Transverse colon (tissue), 4 donors: ENCODE measurements around the gene AHCY. TPM values are rescaled to one million over a fixed set of nuclear protein-coding genes. Genes with fewer than 3 reads are reported as not detected.

Experiments used
- DNase-seq: peaks from one replicate; pipeline ENCODE4 v3.0.0-alpha.2; 2019
- H3K27ac ChIP-seq, 4 donors: fragments of 200-600 bp; sonication (generic); 2 replicates each; pipeline ENCODE4 v1.5.1; 2016 to 2018; ENCODE audit warnings: inconsistent platforms in 4 of 4
- H3K27me3 ChIP-seq: fragments of 200-600 bp; sonication (generic); 2 replicates; pipeline ENCODE4 v1.5.1; 2017; ENCODE audit warnings: inconsistent platforms
- H3K36me3 ChIP-seq, 4 donors: fragments of 200-600 bp; sonication (generic); 2 replicates each; pipeline ENCODE4 v1.5.1; 2017 to 2019; ENCODE audit warnings: inconsistent platforms in 4 of 4
- H3K4me1 ChIP-seq, 4 donors: fragments of 200-600 bp; sonication (generic); 2 replicates each; pipeline ENCODE4 v1.5.1; 2017 to 2020; ENCODE audit warnings: inconsistent platforms in 4 of 4
- H3K4me3 ChIP-seq, 4 donors: fragments of 200-600 bp; sonication (generic); 1 replicate in 1 of 4; 2 replicates in 3 of 4; pipeline versions ENCODE4 v1.5.1 to v1.6.1; 2017 to 2019; ENCODE audit warnings: inconsistent platforms in 4 of 4
- H3K9me3 ChIP-seq, 2 donors: fragments of 200-600 bp; sonication (generic); 2 replicates each; pipeline ENCODE4 v1.5.1; 2017 to 2019; ENCODE audit warnings: inconsistent platforms in 2 of 2
- EP300 ChIP-seq: sonication (generic); formaldehyde crosslinking; IDR thresholded peaks from one replicate; pipeline ENCODE4 v1.6.1; 2017; ENCODE audit warnings: antibody characterized with exemption, low read depth
- POLR2A ChIP-seq: fragments of 450-650 bp; IDR thresholded peaks from one replicate; pipeline ENCODE4 v1.6.1; 2016; ENCODE audit warnings: antibody characterized with exemption, mild to moderate bottlenecking, moderate library complexity
- POLR2AphosphoS5 ChIP-seq, 3 donors: sonication (generic); formaldehyde crosslinking; IDR thresholded peaks; one replicate each; pipeline ENCODE4 v1.6.1; 2016; ENCODE audit warnings: antibody characterized with exemption in 3 of 3
- WGBS, 2 donors: methylation state at CpG; one replicate each; pipeline ENCODE4 v1.1.5; 2018; ENCODE audit warnings: low coverage in 1 of 2; 5-methylcytosine and 5-hydroxymethylcytosine counted together
- in situ Hi-C, 4 donors: fragments of 200-750 bp; cut with MboI; loops; one replicate each; pipeline versions ENCODE4 v1.15.0 to v1.15.1; 2017; ENCODE audit warnings: low sequenced_read_pairs in 3 of 4, low pct_ligation_motif_present in 1 of 4, low pct_unique_long_range_greater_than_20kb in 1 of 4
- intact Hi-C: fragments of 100-400 bp; cut with DNase I; formaldehyde crosslinking; loops from one replicate; pipeline ENCODE4 v1.15.1; 2023; ENCODE audit warnings: low total_unique reads
- total RNA-seq, 4 donors: library from RNA; depleted of rRNA; stranded (reverse); fragments of >200 nt; gene quantifications; one replicate each; pipeline ENCODE4 v1.1.0, GENCODE V29; 2016
- TF ChIP-seq, protein P1 (sequence below), 5 experiments: fragments of 200-600 bp in 3 of 5; fragments of 450-650 bp in 2 of 5; sonication (generic) in 3 of 5; IDR thresholded peaks; 1 replicate in 2 of 5; 2 replicates in 3 of 5; pipeline ENCODE4 v1.5.1; 2016 to 2017; ENCODE audit warnings: antibody characterized with exemption in 5 of 5, inconsistent platforms in 3 of 5, mild to moderate bottlenecking in 2 of 5, moderate library complexity in 1 of 5

AHCY gene
- total RNA-seq, 4 donors from 2014 or later: 23.9 to 71.6 (median 63.8) TPM

GRCh38 chr20:34282041-34282440 lies 21.1 kb downstream of the AHCY start:
- H3K27me3 ChIP-seq: no peaks in the 10 kb centered on the region
- H3K27ac ChIP-seq: no peak overlapping the region
- peaks cover 0 to 18% (median 4%) of the 10 kb centered on the region in 4 donors for H3K36me3 ChIP-seq
- no peaks in the 10 kb centered on the region for H3K4me1 ChIP-seq
- no peak for DNase-seq
- intact Hi-C loops: no loop called here
- WGBS, 2 donors: 87 to 95% methylated on average over 3 to 4 of the region's 4 CpGs
- H3K9me3 ChIP-seq: no peaks in the 10 kb centered on the region
- TF ChIP-seq, protein P1, sequence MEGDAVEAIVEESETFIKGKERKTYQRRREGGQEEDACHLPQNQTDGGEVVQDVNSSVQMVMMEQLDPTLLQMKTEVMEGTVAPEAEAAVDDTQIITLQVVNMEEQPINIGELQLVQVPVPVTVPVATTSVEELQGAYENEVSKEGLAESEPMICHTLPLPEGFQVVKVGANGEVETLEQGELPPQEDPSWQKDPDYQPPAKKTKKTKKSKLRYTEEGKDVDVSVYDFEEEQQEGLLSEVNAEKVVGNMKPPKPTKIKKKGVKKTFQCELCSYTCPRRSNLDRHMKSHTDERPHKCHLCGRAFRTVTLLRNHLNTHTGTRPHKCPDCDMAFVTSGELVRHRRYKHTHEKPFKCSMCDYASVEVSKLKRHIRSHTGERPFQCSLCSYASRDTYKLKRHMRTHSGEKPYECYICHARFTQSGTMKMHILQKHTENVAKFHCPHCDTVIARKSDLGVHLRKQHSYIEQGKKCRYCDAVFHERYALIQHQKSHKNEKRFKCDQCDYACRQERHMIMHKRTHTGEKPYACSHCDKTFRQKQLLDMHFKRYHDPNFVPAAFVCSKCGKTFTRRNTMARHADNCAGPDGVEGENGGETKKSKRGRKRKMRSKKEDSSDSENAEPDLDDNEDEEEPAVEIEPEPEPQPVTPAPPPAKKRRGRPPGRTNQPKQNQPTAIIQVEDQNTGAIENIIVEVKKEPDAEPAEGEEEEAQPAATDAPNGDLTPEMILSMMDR (IDR thresholded peaks at IDR 0.05): no peak
- TF ChIP-seq EP300: no peak
- no peak for TF ChIP-seq POLR2AphosphoS5 (IDR thresholded peaks at IDR 0.05)
- no peak for TF ChIP-seq POLR2A
- in situ Hi-C loops: no loop called here
- no peak overlapping the region for H3K4me3 ChIP-seq

DNA sequence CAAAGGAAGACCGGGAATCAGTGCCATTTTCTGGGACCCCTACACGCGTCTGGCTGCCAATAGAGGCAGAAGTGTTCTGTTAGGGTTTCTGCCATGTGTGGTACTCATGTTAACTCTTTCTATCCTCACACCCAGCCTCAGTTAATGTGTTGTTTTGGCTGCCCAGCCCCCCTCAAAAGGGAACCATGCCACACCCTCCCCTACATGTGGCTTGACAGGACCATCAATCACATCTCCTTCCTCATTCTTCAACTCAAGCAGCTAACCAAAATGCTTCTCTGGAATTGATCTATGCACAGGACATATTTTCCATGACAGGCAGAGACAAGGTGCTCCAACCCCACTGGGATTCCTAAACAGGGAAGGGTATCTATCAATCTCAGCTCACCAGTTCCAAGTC lies 22.0 kb downstream of the AHCY start:
- 95% methylated on average over 3 of the region's 3 CpGs; no CpG with 5 or more reads in 1 of the 2 donors for WGBS, 2 donors
- Histone ChIP-seq H3K9me3 (no peaks in the 10 kb centered on the region), H3K27me3 (no peaks in the 10 kb centered on the region), H3K4me3 (no peak overlapping the region), H3K27ac (no peak overlapping the region), H3K4me1 (no peaks in the 10 kb centered on the region), H3K36me3 (peaks cover 0 to 18% (median 4%) of the 10 kb centered on the region in 4 donors)
- in situ Hi-C loops: no loop called here
- no peak for DNase-seq
- intact Hi-C loops: no loop called here
- no peak for TF ChIP-seq POLR2AphosphoS5 (IDR thresholded peaks at IDR 0.05)
- TF ChIP-seq POLR2A: no peak
- TF ChIP-seq, protein P1 (IDR thresholded peaks at IDR 0.05): no peak
- no peak for TF ChIP-seq EP300

GRCh38 chr20:34274694-34275093 lies 28.5 kb downstream of the AHCY start:
- in situ Hi-C loops: no loop called here
- TF ChIP-seq EP300 (no peak), POLR2AphosphoS5 (IDR thresholded peaks at IDR 0.05) (no peak)
- TF ChIP-seq, protein P1 (IDR thresholded peaks at IDR 0.05): no peak
- no peaks in the 10 kb centered on the region for H3K27me3 ChIP-seq
- H3K9me3 ChIP-seq: no peaks in the 10 kb centered on the region
- H3K27ac ChIP-seq: no peak overlapping the region
- no peaks in the 10 kb centered on the region for H3K36me3 ChIP-seq
- no peak overlapping the region for H3K4me3 ChIP-seq
- WGBS, 2 donors: 93 to 96% methylated on average over 5 to 7 of the region's 7 CpGs
- intact Hi-C loops: no loop called here
- no peak for DNase-seq
- no peaks in the 10 kb centered on the region for H3K4me1 ChIP-seq

DNA sequence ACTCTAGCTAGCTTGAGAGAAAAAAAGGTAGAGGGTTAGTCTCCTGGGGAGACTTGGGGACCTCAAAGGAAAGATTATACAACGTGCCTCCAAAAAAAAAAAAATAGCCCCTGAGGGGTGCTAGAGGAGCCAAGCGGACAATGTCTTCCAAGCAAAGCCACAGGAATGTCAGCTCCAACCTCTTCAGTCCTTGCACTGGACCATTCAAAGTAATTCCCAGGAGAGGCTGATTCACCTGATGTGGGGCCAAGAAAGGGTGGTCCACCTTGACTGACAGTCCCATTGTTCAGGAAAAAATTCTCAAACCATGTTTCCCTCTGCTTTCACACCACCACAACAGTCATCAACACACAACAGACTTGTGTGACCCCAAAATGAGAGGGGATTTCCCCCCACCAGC lies 31.2 kb downstream of the AHCY start:
- TF ChIP-seq EP300 (no peak), POLR2AphosphoS5 (IDR thresholded peaks at IDR 0.05) (no peak), POLR2A (no peak)
- TF ChIP-seq, protein P1 (IDR thresholded peaks at IDR 0.05): no peak
- Histone ChIP-seq H3K9me3 (no peaks in the 10 kb centered on the region), H3K4me1 (peaks cover 0 to 12% (median 10%) of the 10 kb centered on the region in 4 donors), H3K4me3 (no peak overlapping the region), H3K27me3 (no peaks in the 10 kb centered on the region), H3K36me3 (no peaks in the 10 kb centered on the region), H3K27ac (no peak overlapping the region)
- 86% methylated on average over 2 of the region's 2 CpGs; no CpG with 5 or more reads in 1 of the 2 donors for WGBS, 2 donors
- intact Hi-C loops: no loop called here
- in situ Hi-C loops: no loop called here
- DNase-seq: no peak
